Kidney (tissue), 22 donors: ENCODE results near the gene GRIA3. TPM values are rescaled to one million over a fixed set of nuclear protein-coding genes. Genes with fewer than 3 reads are reported as not detected.

Experiments
- DNase-seq, 5 donors: peaks; one replicate each; pipeline ENCODE4 v3.0.0-alpha.2; 2013 to 2020
- FAIRE-seq: peaks from 2 replicates; lab custom pipeline; 2012; peaks lifted over from hg19 to GRCh38; lab: Jason Lieb, UNC
- H3K27ac ChIP-seq, 2 donors: one replicate each; pipeline ENCODE4 v1.7.0; 2013; ENCODE audit warnings: low read depth in 2 of 2, low read length in 2 of 2, inconsistent platforms in 1 of 2
- H3K27me3 ChIP-seq: one replicate; pipeline ENCODE4 v1.7.1; 2013; ENCODE audit warnings: low read length, inconsistent platforms; ENCODE audit not compliant: control insufficient read depth, insufficient read depth
- H3K36me3 ChIP-seq, 3 donors: one replicate each; pipeline versions ENCODE4 v1.7.0 to v1.7.1; 2013; ENCODE audit warnings: low read length in 3 of 3, control low read depth in 1 of 3, inconsistent platforms in 1 of 3; ENCODE audit not compliant: insufficient read depth in 3 of 3, control insufficient read depth in 2 of 3
- H3K4me1 ChIP-seq, 3 donors: one replicate each; pipeline versions ENCODE4 v1.7.0 to v1.7.1; 2013; ENCODE audit warnings: low read length in 3 of 3, inconsistent platforms in 1 of 3, low read depth in 1 of 3; ENCODE audit not compliant: control insufficient read depth in 2 of 3, insufficient read depth in 2 of 3
- H3K4me3 ChIP-seq, 3 donors: one replicate each; pipeline versions ENCODE4 v1.7.0 to v1.8.1; 2013; ENCODE audit warnings: low read length in 3 of 3, control low read depth in 1 of 3, inconsistent platforms in 1 of 3
- H3K9ac ChIP-seq, 3 donors: one replicate each; pipeline versions ENCODE4 v1.7.0 to v1.7.1; 2013; ENCODE audit warnings: low read length in 3 of 3, control low read depth in 1 of 3, inconsistent platforms in 1 of 3
- H3K9me3 ChIP-seq, 3 donors: one replicate each; pipeline versions ENCODE4 v1.7.0 to v1.7.1; 2013; ENCODE audit warnings: low read length in 3 of 3, control low read depth in 1 of 3, inconsistent platforms in 1 of 3; ENCODE audit not compliant: control insufficient read depth in 2 of 3, insufficient read depth in 1 of 3
- intact Hi-C: fragments of 100-400 bp; cut with DNase I; formaldehyde crosslinking; loops from one replicate; pipeline ENCODE4 v1.11.1; 2022
- long read RNA-seq, 10 donors: library from polyadenylated mRNA in 1 of 10; unstranded in 1 of 10; transcript quantifications; one replicate each; pipeline ENCODE4 v2.0.0 and lab custom pipeline, GENCODE V29; 2021 to 2026
- polyA plus RNA-seq: library from polyadenylated mRNA; stranded (reverse); fragments of 350-450 nt; fragmentation: Illumina TruSeq; extraction: RNeasy Lipid Tissue Mini Kit (QIAGEN cat#74804); gene quantifications from one replicate; pipeline ENCODE4 v1.2.3, GENCODE V29; 2014; ENCODE audit warnings: low read depth, low replicate concordance; ENCODE audit not compliant: insufficient read depth
- total RNA-seq: library from RNA; stranded (reverse); fragmentation: NEBNext Ultra II Directional; extraction: Animal tissue kit (Norgen Biotek cat#: 25700); gene quantifications from one replicate; pipeline ENCODE4 v1.2.1, GENCODE V29; 2021
- TF ChIP-seq, protein P1 (sequence below): IDR thresholded peaks from 3 replicates; pipeline ENCODE4 v1.5.1; 2012; ENCODE audit warnings: mild to moderate bottlenecking, moderate library complexity, borderline replicate concordance; ENCODE audit not compliant: insufficient read depth; ENCODE audit errors: extremely low read depth
- donor health status: control.
- donor health status: control.
- donor health status: control.
- donor health status: control.
- donor health status: control.
- donor health status: DM: yes; HTN: yes; CAD: no.
- donor health status: Normal renal cell carcinoma (clear cell type).

Gene GRIA3
- 1.4 TPM for total RNA-seq
- polyA plus RNA-seq: 5.8 TPM
- long read RNA-seq, donor 1: 0 reads
- long read RNA-seq, donor 2: 0 reads
- long read RNA-seq, donor 3: 0 reads
- long read RNA-seq, donor 4: 0 reads
- long read RNA-seq, donor 5: 0 reads
- long read RNA-seq, donor 6: 0 reads
- long read RNA-seq, donor 7, partial matches to known transcripts: 0 of 3 reads
- long read RNA-seq, donor 7, other reads (novel, unspliced or antisense): 2 of 3 reads
- long read RNA-seq, donor 8: 0 reads
- long read RNA-seq, donor 9: 0 reads
- long read RNA-seq, donor 10: 0 reads

DNA sequence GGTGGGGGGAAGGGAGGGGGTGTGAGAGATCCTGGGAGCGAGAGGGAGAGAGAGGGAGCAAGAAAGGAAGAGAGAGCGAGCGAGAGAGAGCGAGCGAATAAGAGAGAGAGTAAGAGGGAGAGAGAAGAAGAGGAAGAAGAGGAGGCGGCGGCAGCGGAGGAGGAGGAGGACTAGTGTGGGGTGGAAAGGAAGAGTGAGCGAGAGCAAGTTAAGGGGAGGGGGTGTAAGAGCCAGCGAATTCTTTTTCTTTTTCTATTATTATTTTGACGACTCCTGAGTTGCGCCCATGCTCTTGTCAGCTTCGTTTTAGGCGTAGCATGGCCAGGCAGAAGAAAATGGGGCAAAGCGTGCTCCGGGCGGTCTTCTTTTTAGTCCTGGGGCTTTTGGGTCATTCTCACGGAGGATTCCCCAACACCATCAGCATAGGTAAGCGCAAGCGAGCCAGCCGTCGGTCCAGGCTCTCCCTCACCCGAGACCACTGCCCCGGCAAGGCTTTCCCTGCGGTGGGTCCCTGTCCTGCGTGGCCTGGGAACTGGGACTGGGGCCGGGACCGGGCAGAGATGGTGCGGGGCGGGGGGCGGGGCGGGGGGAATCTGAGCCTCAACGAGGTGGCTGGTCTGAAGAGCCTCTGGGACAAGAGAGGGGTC, at the start of gene GRIA3:
Gene GRIA3, plus strand, starts transcription at position 60 of the 647 bp plus-strand sequence. Its CDS starts 258 bp downstream, at position 318.
- DNase-seq: peak in 3 of 5 donors; percentile 22 to 39 (median 26)
- H3K4me3 ChIP-seq: peak within 1 kb of the TSS; percentile 18 to 49 (median 41)

DNA sequence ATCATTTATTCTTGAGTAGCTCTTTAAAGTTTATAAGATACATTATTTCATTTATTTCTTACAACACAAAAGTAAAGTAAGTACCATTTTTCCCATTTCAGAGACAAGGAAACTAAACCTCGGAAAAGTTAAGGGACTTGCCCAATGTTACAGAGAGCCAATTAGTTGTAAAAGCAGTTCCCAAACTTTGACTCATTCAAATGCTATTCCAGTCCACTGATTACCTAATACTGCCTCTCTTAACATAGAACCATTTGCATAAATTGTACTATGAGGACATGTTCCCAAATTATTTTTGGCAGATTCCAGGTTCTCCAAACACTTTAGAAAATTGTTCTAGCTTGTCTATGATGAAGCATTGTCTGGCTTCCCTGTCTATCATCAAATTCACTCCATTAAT, 45.6 kb upstream of the GRIA3 start:
- DNase-seq: no peak
- Histone ChIP-seq H3K27me3 (no peaks in the 10 kb centered on the region), H3K9ac (no peak overlapping the region), H3K9me3 (no peaks in the 10 kb centered on the region), H3K4me1 (no peaks in the 10 kb centered on the region), H3K27ac (no peak overlapping the region), H3K36me3 (no peaks in the 10 kb centered on the region), H3K4me3 (no peak overlapping the region)
- FAIRE-seq: peak; percentile 54
- intact Hi-C loops: no loop called here
- TF ChIP-seq, protein P1, sequence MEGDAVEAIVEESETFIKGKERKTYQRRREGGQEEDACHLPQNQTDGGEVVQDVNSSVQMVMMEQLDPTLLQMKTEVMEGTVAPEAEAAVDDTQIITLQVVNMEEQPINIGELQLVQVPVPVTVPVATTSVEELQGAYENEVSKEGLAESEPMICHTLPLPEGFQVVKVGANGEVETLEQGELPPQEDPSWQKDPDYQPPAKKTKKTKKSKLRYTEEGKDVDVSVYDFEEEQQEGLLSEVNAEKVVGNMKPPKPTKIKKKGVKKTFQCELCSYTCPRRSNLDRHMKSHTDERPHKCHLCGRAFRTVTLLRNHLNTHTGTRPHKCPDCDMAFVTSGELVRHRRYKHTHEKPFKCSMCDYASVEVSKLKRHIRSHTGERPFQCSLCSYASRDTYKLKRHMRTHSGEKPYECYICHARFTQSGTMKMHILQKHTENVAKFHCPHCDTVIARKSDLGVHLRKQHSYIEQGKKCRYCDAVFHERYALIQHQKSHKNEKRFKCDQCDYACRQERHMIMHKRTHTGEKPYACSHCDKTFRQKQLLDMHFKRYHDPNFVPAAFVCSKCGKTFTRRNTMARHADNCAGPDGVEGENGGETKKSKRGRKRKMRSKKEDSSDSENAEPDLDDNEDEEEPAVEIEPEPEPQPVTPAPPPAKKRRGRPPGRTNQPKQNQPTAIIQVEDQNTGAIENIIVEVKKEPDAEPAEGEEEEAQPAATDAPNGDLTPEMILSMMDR: no peak

More for the DNA sequence above, at the start of gene GRIA3:
- no peaks in the 10 kb centered on the region for H3K4me1 ChIP-seq
- intact Hi-C loops: no loop called here
- no peak within 1 kb of the TSS for H3K27ac ChIP-seq
- no peak for FAIRE-seq
- H3K9me3 ChIP-seq: no peaks in the 10 kb centered on the region
- no peak within 1 kb of the TSS for H3K9ac ChIP-seq
- TF ChIP-seq, protein P1: no peak
- H3K36me3 ChIP-seq: no peaks in the 10 kb centered on the region
- H3K27me3 ChIP-seq: peaks cover 8% of the 10 kb centered on the region

- DNase-seq (peak in 1 of 5 donors; percentile 0), FAIRE-seq (no peak)
- no peaks in the 10 kb centered on the region for H3K4me1 ChIP-seq
- TF ChIP-seq, protein P1: no peak
- H3K36me3 ChIP-seq: no peaks in the 10 kb centered on the region
- H3K27ac ChIP-seq: no peak overlapping the region
- no peaks in the 10 kb centered on the region for H3K9me3 ChIP-seq
- no peak overlapping the region for H3K9ac ChIP-seq
- H3K27me3 ChIP-seq: no peaks in the 10 kb centered on the region
- intact Hi-C loops: no loop called here
- H3K4me3 ChIP-seq: no peak overlapping the region
Observed at GRCh38 chrX:123140454-123140853, 43.6 kb upstream of the GRIA3 start.
